Stimulated activated CD8-positive, alpha-beta memory T cell treated with anti-CD3 and anti-CD28 coated beads, Interleukin-7, amount 100 ng/mL, for 24 hours (primary cell): Measurements from ENCODE around the gene BLOC1S4.

ENCODE experiments used
- DNase-seq: peaks from one replicate; pipeline ENCODE4 v3.0.0-alpha.2; 2020; ENCODE audit warnings: low read depth

BLOC1S4 gene

GRCh38 chr4:6692379-6692778 lies 23.6 kb upstream of the BLOC1S4 start:
- DNase-seq = no peak

- DNase-seq = no peak
Measured at GRCh38 chr4:6692806-6693205, 23.2 kb upstream of the BLOC1S4 start.

- DNase-seq = no peak
Measured at GRCh38 chr4:6693231-6694176, 22.5 kb upstream of the BLOC1S4 start, which contains the start of gene S100P. Gene S100P (plus strand): TSS chr4:6693878. CDS start chr4:6693933, 55 bp downstream.

GRCh38 chr4:6694177-6694901 lies 21.6 kb upstream of the BLOC1S4 start:
- DNase-seq = no peak

GRCh38 chr4:6695660-6696610 lies 20.0 kb upstream of the BLOC1S4 start:
- no peak for DNase-seq

- DNase-seq = no peak
Measured at GRCh38 chr4:6696611-6697010, 19.4 kb upstream of the BLOC1S4 start.

- no peak for DNase-seq
Measured at GRCh38 chr4:6697131-6697530, 18.8 kb upstream of the BLOC1S4 start.

- no peak for DNase-seq
Measured at GRCh38 chr4:6699388-6699787, 16.6 kb upstream of the BLOC1S4 start.

- DNase-seq = no peak
Measured at GRCh38 chr4:6699903-6700302, 16.1 kb upstream of the BLOC1S4 start.

GRCh38 chr4:6701371-6701770 lies 14.6 kb upstream of the BLOC1S4 start:
- no peak for DNase-seq

GRCh38 chr4:6702761-6703160 lies 13.2 kb upstream of the BLOC1S4 start:
- DNase-seq = no peak

- no peak for DNase-seq
Measured at GRCh38 chr4:6703786-6704185, 12.2 kb upstream of the BLOC1S4 start.

- no peak for DNase-seq
Measured at GRCh38 chr4:6705646-6706045, 10.3 kb upstream of the BLOC1S4 start.

GRCh38 chr4:6706173-6706572 lies 9.8 kb upstream of the BLOC1S4 start:
- no peak for DNase-seq

GRCh38 chr4:6709230-6710114 lies 6.5 kb upstream of the BLOC1S4 start, which contains the start of gene MRFAP1L1:
Gene MRFAP1L1 (minus strand): TSS chr4:6709865. CDS start chr4:6709629, 236 bp downstream.
- peak; percentile 91 for DNase-seq

GRCh38 chr4:6710282-6710681 lies 5.7 kb upstream of the BLOC1S4 start:
- no peak for DNase-seq

GRCh38 chr4:6710996-6711395 lies 5.0 kb upstream of the BLOC1S4 start:
- no peak for DNase-seq

GRCh38 chr4:6714954-6715353 lies 1.0 kb upstream of the BLOC1S4 start:
- DNase-seq = no peak

GRCh38 chr4:6715704-6716017 lies 313 bp upstream of the BLOC1S4 start:
- no peak for DNase-seq

GRCh38 chr4:6716958-6717655 lies 1.1 kb downstream of the BLOC1S4 start:
- no peak for DNase-seq
